A673 (cell line): ENCODE results near the gene FSTL5. TPM values are rescaled to one million over a fixed set of nuclear protein-coding genes. Genes with fewer than 3 reads are reported as not detected.

Experiments
- BruUV-seq: library from RNA; stranded (reverse); fragments of 400-500 nt; replicated peaks from 2 replicates; lab custom pipeline; 2021; lab: Mats Ljungman, UMichigan
- CTCF ChIA-PET: fragments of 300-600 bp; sonication (Branson Sonifier 250); formaldehyde crosslinking; loops from one replicate; lab custom pipeline; 2022; ENCODE audit warnings: antibody characterized with exemption; lab: Charles Lee
- POLR2A ChIA-PET: fragments of 300-600 bp; sonication (Branson Sonifier 250); formaldehyde crosslinking; loops from one replicate; lab custom pipeline; 2022; ENCODE audit warnings: antibody characterized with exemption; ENCODE audit not compliant: low non-redundant PET; lab: Charles Lee
- DNase-seq: peaks from one replicate; pipeline ENCODE4 v3.0.0-alpha.2; 2015; ENCODE audit warnings: low spot score
- H3K27ac ChIP-seq: fragments of 200-600 bp; sonication (generic); 2 replicates; pipeline ENCODE4 v1.5.1; 2016; ENCODE audit warnings: mixed run types, low read depth, mild to moderate bottlenecking, mixed read lengths, antibody characterized with exemption, low read length; ENCODE audit not compliant: poor library complexity, severe bottlenecking
- H3K27me3 ChIP-seq: fragments of 200-600 bp; sonication (generic); replicated peaks from 2 replicates; pipeline ENCODE4 v1.6.1; 2017; ENCODE audit warnings: mixed run types, low read depth, mild to moderate bottlenecking, mixed read lengths, antibody characterized with exemption, low read length; ENCODE audit not compliant: insufficient read depth, poor library complexity
- H3K36me3 ChIP-seq: fragments of 200-600 bp; sonication (generic); 2 replicates; pipeline ENCODE4 v1.6.1; 2016; ENCODE audit warnings: mixed run types, mild to moderate bottlenecking, mixed read lengths, antibody characterized with exemption, low read length; ENCODE audit not compliant: insufficient read depth, poor library complexity, severe bottlenecking
- H3K4me1 ChIP-seq: fragments of 200-600 bp; sonication (generic); 2 replicates; pipeline ENCODE4 v1.6.1; 2017; ENCODE audit warnings: mixed run types, mild to moderate bottlenecking, mixed read lengths, antibody characterized with exemption, low read length; ENCODE audit not compliant: insufficient read depth, poor library complexity, severe bottlenecking
- H3K4me3 ChIP-seq: fragments of 200-600 bp; sonication (generic); 2 replicates; pipeline ENCODE4 v1.5.1; 2016; ENCODE audit warnings: low read depth, mixed run types, mild to moderate bottlenecking, mixed read lengths, low read length; ENCODE audit not compliant: poor library complexity, severe bottlenecking
- H3K9me3 ChIP-seq: fragments of 200-600 bp; sonication (generic); 2 replicates; pipeline ENCODE4 v1.6.1; 2016; ENCODE audit warnings: mixed run types, low read depth, mild to moderate bottlenecking, mixed read lengths, antibody characterized with exemption, low read length; ENCODE audit not compliant: poor library complexity, severe bottlenecking
- EZH2 ChIP-seq: fragments of 200-600 bp; sonication (generic); IDR thresholded peaks from 2 replicates; pipeline ENCODE4 v1.6.1; 2017; ENCODE audit warnings: borderline replicate concordance, low read depth, mild to moderate bottlenecking, mixed read lengths, antibody characterized with exemption, low read length; ENCODE audit not compliant: poor library complexity, severe bottlenecking
- intact Hi-C: fragments of 100-400 bp; cut with micrococcal nuclease; formaldehyde crosslinking; loops from one replicate; pipeline ENCODE4 v1.10.0; 2022; ENCODE audit not compliant: unreplicated experiment
- total RNA-seq: library from RNA; stranded (reverse); gene quantifications from 2 replicates; pipeline ENCODE4 v1.2.3, GENCODE V29; 2021
- TF ChIP-seq, protein P1 (sequence below): fragments of 300-800, 200-600 bp; sonication (generic); conservative IDR thresholded peaks from 2 replicates; pipeline ENCODE4 v1.5.1; 2017; ENCODE audit warnings: low read depth, mild to moderate bottlenecking, antibody characterized with exemption, low read length, moderate library complexity, mixed read lengths

The FSTL5 gene
- total RNA-seq, 1 experiment from 2014 or later: 0.15 TPM

DNA sequence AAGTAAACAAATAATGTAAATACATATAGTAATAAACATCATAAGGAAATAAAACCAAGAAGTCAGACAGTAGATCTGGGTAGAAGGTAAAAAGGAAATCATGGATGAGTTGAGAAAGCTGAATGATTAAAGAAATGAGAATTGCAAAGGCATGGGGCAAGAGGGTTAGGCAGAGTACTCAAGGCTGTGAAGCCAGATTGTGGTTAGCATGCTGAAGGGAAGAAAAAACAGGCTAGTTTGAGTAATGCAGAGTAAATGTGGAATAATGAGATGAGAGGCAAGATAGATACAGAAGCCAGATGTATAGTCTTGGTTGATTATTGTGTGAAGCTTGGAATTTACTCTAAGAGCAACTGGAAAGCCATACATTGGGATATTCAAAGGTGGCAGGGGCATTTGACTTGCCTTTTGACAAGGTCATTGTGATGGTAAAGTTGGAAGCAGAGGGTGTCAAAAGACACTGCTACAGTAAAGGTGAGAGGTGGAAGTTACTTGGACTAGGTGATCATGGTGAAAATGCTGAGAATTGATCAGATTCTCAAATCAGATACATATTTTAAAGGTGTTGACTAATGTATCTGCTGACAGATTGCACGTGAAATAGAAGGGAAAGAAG is 307.0 kb downstream of the FSTL5 start:
- Histone ChIP-seq H3K4me3 (no peak overlapping the region), H3K27ac (no peak overlapping the region), H3K4me1 (no peaks in the 10 kb centered on the region), H3K9me3 (no peaks in the 10 kb centered on the region), H3K36me3 (no peaks in the 10 kb centered on the region), H3K27me3 (no peaks in the 10 kb centered on the region)
- TF ChIP-seq, protein P1, sequence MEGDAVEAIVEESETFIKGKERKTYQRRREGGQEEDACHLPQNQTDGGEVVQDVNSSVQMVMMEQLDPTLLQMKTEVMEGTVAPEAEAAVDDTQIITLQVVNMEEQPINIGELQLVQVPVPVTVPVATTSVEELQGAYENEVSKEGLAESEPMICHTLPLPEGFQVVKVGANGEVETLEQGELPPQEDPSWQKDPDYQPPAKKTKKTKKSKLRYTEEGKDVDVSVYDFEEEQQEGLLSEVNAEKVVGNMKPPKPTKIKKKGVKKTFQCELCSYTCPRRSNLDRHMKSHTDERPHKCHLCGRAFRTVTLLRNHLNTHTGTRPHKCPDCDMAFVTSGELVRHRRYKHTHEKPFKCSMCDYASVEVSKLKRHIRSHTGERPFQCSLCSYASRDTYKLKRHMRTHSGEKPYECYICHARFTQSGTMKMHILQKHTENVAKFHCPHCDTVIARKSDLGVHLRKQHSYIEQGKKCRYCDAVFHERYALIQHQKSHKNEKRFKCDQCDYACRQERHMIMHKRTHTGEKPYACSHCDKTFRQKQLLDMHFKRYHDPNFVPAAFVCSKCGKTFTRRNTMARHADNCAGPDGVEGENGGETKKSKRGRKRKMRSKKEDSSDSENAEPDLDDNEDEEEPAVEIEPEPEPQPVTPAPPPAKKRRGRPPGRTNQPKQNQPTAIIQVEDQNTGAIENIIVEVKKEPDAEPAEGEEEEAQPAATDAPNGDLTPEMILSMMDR: no peak
- no peak for TF ChIP-seq EZH2
- ChIA-PET POLR2A (no interaction called here), CTCF (no interaction called here)
- intact Hi-C loops: no loop called here
- no TSS peak for BruUV-seq
- DNase-seq: no peak

DNA sequence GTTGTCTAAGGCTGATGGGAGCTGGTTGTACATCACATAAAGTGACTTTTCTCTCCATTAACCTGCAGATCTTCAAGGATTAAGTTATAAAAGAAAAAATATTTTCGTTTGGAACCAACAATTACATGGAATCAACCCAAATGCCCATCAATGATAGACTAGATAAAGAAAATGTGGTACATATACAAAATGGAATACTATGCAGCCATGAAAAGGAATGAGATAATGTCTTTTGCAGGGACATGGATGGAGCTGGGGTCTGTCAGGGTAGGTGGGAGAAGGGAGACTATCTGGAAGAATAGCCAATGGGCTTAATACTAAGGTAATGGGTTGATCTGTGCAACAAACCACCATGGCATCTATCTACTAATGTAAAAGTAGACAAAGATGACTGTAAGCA is 313.2 kb downstream of the FSTL5 start:
- Histone ChIP-seq H3K4me3 (no peak overlapping the region), H3K4me1 (no peaks in the 10 kb centered on the region), H3K36me3 (no peaks in the 10 kb centered on the region), H3K27me3 (no peaks in the 10 kb centered on the region), H3K27ac (no peak overlapping the region), H3K9me3 (no peaks in the 10 kb centered on the region)
- intact Hi-C loops: no loop called here
- DNase-seq: no peak
- CTCF ChIA-PET: no interaction called here
- POLR2A ChIA-PET: no interaction called here
- TF ChIP-seq EZH2: no peak
- TF ChIP-seq, protein P1: no peak
- no TSS peak for BruUV-seq

DNA sequence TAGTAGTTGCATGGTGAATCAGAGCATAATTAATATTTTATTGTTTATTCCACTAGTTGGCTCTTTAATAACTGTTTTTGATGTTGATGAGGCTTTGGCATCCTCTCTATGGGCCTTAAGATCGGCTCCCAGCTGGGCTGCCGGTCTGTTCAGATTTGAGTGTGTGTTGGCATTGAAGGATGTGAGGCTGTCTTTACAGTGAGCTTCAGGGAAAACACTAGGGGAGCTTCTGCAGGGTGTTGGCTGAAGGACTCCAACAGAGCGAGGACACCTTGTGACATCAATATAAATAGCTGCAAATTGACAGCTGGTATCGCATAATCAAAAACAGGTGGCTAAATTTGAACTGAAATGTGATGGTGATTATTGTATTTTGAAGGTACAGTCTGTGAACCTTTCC is 322.0 kb downstream of the FSTL5 start:
- intact Hi-C loops: no loop called here
- Histone ChIP-seq H3K27me3 (no peaks in the 10 kb centered on the region), H3K36me3 (no peaks in the 10 kb centered on the region), H3K4me1 (no peaks in the 10 kb centered on the region), H3K9me3 (no peaks in the 10 kb centered on the region), H3K27ac (no peak overlapping the region), H3K4me3 (no peak overlapping the region)
- POLR2A ChIA-PET: no interaction called here
- TF ChIP-seq, protein P1: no peak
- TF ChIP-seq EZH2: no peak
- no peak for DNase-seq
- CTCF ChIA-PET: no interaction called here
- no TSS peak for BruUV-seq
